Activated naive CD8-positive, alpha-beta T cell treated with anti-CD3 and anti-CD28 coated beads for 36 hours (primary cell): Measurements from ENCODE around the gene GRAMD1C. TPM values are rescaled to one million over a fixed set of nuclear protein-coding genes. Genes with fewer than 3 reads are reported as not detected.

Source experiments
- DNase-seq: peaks from one replicate; pipeline ENCODE4 v3.0.0; 2021
- H3K27ac Mint-ChIP-seq: one replicate; pipeline ENCODE4 v1.8.0; 2022; ENCODE audit warnings: mild to moderate bottlenecking, moderate library complexity, mixed read lengths
- H3K27me3 Mint-ChIP-seq: one replicate; pipeline ENCODE4 v1.8.0; 2022; ENCODE audit warnings: mild to moderate bottlenecking, mixed read lengths
- H3K36me3 Mint-ChIP-seq: one replicate; pipeline ENCODE4 v1.8.0; 2021; ENCODE audit warnings: mild to moderate bottlenecking, mixed read lengths
- H3K4me1 Mint-ChIP-seq: one replicate; pipeline ENCODE4 v1.8.0; 2021; ENCODE audit warnings: mixed read lengths
- H3K4me3 Mint-ChIP-seq: one replicate; pipeline ENCODE4 v1.8.0; 2022; ENCODE audit warnings: mild to moderate bottlenecking, moderate library complexity, mixed read lengths
- H3K9me3 Mint-ChIP-seq: one replicate; pipeline ENCODE4 v1.8.0; 2022; ENCODE audit warnings: mixed read lengths
- total RNA-seq, 2 experiments: library from RNA; stranded (reverse); gene quantifications; one replicate each; pipeline ENCODE4 v1.2.3, GENCODE V29; 2021

The GRAMD1C gene
- total RNA-seq, 2 experiments from 2014 or later: 0.21 to 0.54 TPM

GRCh38 chr3:113895964-113896363 lies 57.4 kb downstream of the GRAMD1C start:
- no peak for DNase-seq
- no peak overlapping the region for H3K27ac Mint-ChIP-seq

DNA sequence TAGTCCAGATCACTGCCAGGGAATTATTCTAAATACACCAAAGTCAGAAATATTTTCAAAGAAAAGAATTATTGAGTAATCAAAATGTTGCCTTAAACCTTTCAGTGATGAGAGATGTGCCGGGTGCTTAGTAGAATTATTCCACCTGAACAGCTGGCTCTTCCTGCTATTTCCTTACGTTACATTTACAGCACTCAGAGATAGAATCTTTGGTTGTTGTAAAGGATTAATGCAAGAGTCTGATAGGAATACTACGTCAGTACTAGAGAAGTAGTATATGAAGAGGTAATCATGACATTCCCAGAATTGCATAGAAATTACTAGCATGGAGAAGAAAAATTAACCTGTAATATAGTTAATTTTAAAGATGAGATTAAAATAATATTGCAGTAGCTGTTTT lies 58.3 kb downstream of the GRAMD1C start:
- Mint-ChIP-seq H3K27me3 (no peaks in the 10 kb centered on the region), H3K36me3 (no peaks in the 10 kb centered on the region), H3K4me1 (peaks cover 5% of the 10 kb centered on the region), H3K27ac (no peak overlapping the region), H3K4me3 (no peak overlapping the region), H3K9me3 (no peaks in the 10 kb centered on the region)
- DNase-seq: no peak

More at GRCh38 chr3:113895964-113896363, 57.4 kb downstream of the GRAMD1C start:
- H3K4me3 Mint-ChIP-seq: no peak overlapping the region
- no peaks in the 10 kb centered on the region for H3K9me3 Mint-ChIP-seq
- no peaks in the 10 kb centered on the region for H3K27me3 Mint-ChIP-seq
- no peaks in the 10 kb centered on the region for H3K36me3 Mint-ChIP-seq
- H3K4me1 Mint-ChIP-seq: peaks cover 5% of the 10 kb centered on the region

DNA sequence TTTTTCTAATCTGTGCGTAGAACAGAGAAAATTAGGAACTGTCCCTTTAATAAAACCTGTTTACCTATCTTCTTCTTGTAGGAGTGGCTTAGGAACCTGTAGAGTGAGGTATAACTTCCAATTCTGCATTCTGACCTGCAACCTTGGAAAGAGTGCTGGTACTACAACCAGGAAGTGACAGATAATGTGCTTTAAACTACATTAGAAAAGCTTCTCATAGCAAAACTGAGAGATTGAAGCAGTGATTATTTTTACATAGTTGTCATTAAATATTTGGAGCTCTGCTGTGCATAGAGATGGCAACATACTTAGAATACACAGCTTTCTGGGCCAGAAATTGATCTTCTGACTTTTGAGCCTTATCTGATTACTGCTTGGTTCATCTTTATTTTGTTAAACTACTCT lies 58.8 kb downstream of the GRAMD1C start:
- no peaks in the 10 kb centered on the region for H3K27me3 Mint-ChIP-seq
- no peak overlapping the region for H3K4me3 Mint-ChIP-seq
- H3K27ac Mint-ChIP-seq: no peak overlapping the region
- H3K36me3 Mint-ChIP-seq: no peaks in the 10 kb centered on the region
- peaks cover 5% of the 10 kb centered on the region for H3K4me1 Mint-ChIP-seq
- no peak for DNase-seq
- H3K9me3 Mint-ChIP-seq: no peaks in the 10 kb centered on the region

DNA sequence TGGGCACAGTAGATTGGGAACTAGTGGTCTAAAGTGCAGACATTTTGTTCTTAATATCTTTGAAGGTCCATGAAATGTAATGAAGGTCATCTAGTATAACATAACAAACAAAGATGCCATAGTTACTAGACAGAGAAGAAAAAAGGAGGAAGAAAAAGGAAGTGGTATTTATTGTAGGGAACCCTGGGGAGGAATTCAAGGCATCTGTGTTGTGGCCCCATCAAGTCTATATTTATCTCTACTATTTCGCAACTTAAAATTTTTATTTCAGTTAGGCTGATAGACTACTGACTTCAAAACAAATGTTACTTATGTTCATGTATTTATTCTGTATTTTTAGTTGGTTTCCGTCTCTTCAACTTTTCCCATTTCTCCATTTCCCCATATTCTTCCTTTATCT lies 60.3 kb downstream of the GRAMD1C start:
- DNase-seq: no peak
- Mint-ChIP-seq H3K36me3 (no peaks in the 10 kb centered on the region), H3K9me3 (no peaks in the 10 kb centered on the region), H3K4me3 (no peak overlapping the region), H3K4me1 (peaks cover 5% of the 10 kb centered on the region), H3K27ac (no peak overlapping the region), H3K27me3 (no peaks in the 10 kb centered on the region)

GRCh38 chr3:113906568-113907140 lies 68.1 kb downstream of the GRAMD1C start:
- DNase-seq: no peak
- Mint-ChIP-seq H3K27me3 (peaks cover 5% of the 10 kb centered on the region), H3K4me3 (no peak overlapping the region), H3K36me3 (no peaks in the 10 kb centered on the region), H3K27ac (no peak overlapping the region), H3K9me3 (no peaks in the 10 kb centered on the region), H3K4me1 (no peaks in the 10 kb centered on the region)

DNA sequence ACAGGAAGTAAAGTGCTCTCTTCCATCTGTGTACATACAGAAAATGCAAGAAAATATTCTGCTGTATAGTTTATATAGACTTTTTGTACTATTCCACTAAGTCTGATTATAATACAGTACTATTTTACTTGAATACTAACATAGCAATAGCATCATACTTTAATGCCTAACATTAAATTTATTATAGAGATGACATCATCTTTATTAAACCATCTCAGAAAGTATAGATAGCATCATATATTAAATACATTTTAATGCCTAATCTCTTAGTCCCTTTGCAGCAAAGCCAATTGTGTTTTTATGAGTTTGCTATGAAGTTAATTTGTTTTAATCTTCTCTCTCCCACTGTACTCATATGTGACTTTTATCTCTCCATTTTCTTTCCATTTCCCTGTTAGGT lies 69.5 kb downstream of the GRAMD1C start:
- no peak overlapping the region for H3K27ac Mint-ChIP-seq
- no peak for DNase-seq
- H3K36me3 Mint-ChIP-seq: no peaks in the 10 kb centered on the region
- peaks cover 5% of the 10 kb centered on the region for H3K27me3 Mint-ChIP-seq
- H3K4me3 Mint-ChIP-seq: no peak overlapping the region
- H3K4me1 Mint-ChIP-seq: no peaks in the 10 kb centered on the region
- no peaks in the 10 kb centered on the region for H3K9me3 Mint-ChIP-seq

GRCh38 chr3:113910966-113911365 lies 72.4 kb downstream of the GRAMD1C start:
- no peak for DNase-seq
- H3K4me3 Mint-ChIP-seq: no peak overlapping the region
- H3K27ac Mint-ChIP-seq: no peak overlapping the region
- no peaks in the 10 kb centered on the region for H3K36me3 Mint-ChIP-seq
- no peaks in the 10 kb centered on the region for H3K4me1 Mint-ChIP-seq
- no peaks in the 10 kb centered on the region for H3K9me3 Mint-ChIP-seq
- no peaks in the 10 kb centered on the region for H3K27me3 Mint-ChIP-seq

GRCh38 chr3:113912552-113913236 lies 74.1 kb downstream of the GRAMD1C start:
- no peaks in the 10 kb centered on the region for H3K27me3 Mint-ChIP-seq
- H3K4me1 Mint-ChIP-seq: no peaks in the 10 kb centered on the region
- H3K4me3 Mint-ChIP-seq: peak overlapping the region; percentile 60
- no peaks in the 10 kb centered on the region for H3K9me3 Mint-ChIP-seq
- no peaks in the 10 kb centered on the region for H3K36me3 Mint-ChIP-seq
- peak; percentile 20 for DNase-seq
- H3K27ac Mint-ChIP-seq: peak overlapping the region; percentile 76

DNA sequence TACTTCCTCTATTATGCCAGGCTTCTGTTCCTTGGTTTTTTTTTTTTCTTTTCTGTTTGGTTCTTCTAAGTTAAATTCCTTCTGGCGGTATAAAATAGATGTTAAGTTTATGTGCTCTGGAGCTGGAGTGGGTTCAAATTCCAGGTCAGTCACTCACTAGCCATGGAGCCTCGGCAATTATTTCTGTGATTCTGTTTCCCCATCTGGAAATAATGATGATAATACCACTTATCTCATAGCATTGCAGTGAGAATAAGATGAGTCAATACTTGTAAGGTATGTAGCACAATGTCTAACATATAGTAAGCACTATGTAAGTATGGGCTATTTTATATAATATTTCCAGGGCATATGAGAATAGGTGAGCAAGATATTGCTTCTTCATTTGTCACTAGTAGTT lies 76.1 kb downstream of the GRAMD1C start:
- Mint-ChIP-seq H3K27ac (no peak overlapping the region), H3K27me3 (no peaks in the 10 kb centered on the region), H3K4me1 (no peaks in the 10 kb centered on the region), H3K36me3 (no peaks in the 10 kb centered on the region), H3K9me3 (no peaks in the 10 kb centered on the region), H3K4me3 (no peak overlapping the region)
- DNase-seq: no peak

DNA sequence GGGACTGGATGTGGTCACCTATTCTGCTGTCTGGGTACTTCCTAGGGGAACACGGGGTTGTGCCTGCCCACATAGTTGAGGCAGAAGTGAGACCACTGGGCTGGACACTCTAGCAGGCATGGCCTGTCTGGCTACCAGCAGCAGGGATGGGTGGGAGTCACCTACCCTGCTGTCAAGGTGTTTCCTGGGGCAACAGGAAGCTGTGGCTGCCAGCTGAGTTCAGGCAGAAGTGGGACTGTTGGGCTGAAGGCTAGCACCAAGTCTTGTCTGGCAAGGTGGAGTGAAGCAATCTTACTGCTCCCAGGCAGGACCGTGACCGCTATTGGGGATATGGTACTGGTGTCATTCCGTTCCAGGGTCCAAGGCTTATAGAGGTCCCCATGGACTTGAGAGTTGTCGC lies 89.0 kb downstream of the GRAMD1C start:
- Mint-ChIP-seq H3K27me3 (peaks cover 6% of the 10 kb centered on the region), H3K4me3 (no peak overlapping the region), H3K4me1 (no peaks in the 10 kb centered on the region), H3K27ac (no peak overlapping the region), H3K9me3 (peaks cover 23% of the 10 kb centered on the region), H3K36me3 (peaks cover 4% of the 10 kb centered on the region)
- no peak for DNase-seq

- Mint-ChIP-seq H3K27me3 (peaks cover 28% of the 10 kb centered on the region), H3K9me3 (no peaks in the 10 kb centered on the region), H3K36me3 (peaks cover 2% of the 10 kb centered on the region), H3K4me3 (peak overlapping the region; percentile 77), H3K4me1 (peaks cover 12% of the 10 kb centered on the region), H3K27ac (no peak overlapping the region)
- no peak for DNase-seq
Measured at GRCh38 chr3:113946831-113947230, 108.2 kb downstream of the GRAMD1C start.

- Mint-ChIP-seq H3K9me3 (no peaks in the 10 kb centered on the region), H3K4me3 (peak within 1 kb of the TSS; percentile 77), H3K4me1 (peaks cover 12% of the 10 kb centered on the region), H3K27ac (peak within 1 kb of the TSS; percentile 54), H3K36me3 (peaks cover 5% of the 10 kb centered on the region), H3K27me3 (peaks cover 28% of the 10 kb centered on the region)
- peak; percentile 69 for DNase-seq
Measured at GRCh38 chr3:113947372-113948014, 108.9 kb downstream of the GRAMD1C start, which contains the start of gene ZDHHC23. TSS of gene ZDHHC23 (plus strand) at chr3:113948013. CDS start at chr3:113948803, 790 bp downstream.

DNA sequence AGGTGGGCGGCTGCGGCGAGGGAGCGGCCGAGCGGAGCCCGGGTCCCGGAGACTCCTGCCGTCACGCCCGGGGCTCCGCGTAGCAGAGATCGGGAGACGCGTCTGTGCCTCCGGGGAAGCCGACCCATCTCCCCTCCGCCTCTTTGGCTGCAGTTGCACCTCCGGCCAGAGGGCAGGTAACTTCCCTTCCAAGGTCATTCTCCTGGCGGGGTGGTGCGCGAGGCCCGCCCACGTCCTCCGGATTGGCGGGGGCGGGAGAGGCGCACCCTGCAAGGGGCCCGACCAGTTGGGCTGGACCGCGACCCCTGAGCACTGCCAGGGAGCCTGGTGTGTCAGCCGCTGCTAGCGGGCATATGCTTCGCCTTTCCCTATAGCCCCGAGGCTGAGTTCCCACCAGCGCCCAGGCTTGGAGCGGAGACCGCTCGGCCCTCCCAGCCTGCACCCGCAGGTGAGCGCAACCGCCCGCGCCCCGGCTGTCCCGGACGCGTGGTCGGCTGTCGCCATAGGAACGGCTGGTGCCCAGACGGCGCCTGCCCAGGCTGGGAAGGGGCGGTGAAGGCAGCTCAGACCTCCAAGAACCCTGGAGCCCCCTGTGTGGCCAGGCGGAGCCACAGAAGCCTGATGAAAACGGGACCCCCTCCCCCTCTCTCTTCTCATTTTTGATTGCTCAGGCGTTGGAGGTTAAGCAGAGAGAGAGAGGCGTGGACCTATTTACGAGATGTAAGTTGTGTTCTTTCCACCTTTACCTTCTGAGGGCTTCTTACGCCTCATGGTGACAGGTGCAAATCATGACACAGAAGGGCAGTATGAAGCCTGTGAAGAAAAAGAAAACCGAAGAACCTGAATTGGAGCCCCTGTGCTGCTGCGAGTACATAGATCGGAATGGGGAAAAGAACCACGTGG lies 109.7 kb downstream of the GRAMD1C start:
- Mint-ChIP-seq H3K27me3 (peaks cover 24% of the 10 kb centered on the region), H3K9me3 (no peaks in the 10 kb centered on the region)

GRCh38 chr3:113952921-113953320 lies 114.3 kb downstream of the GRAMD1C start:
- Mint-ChIP-seq H3K4me1 (peaks cover 18% of the 10 kb centered on the region), H3K27me3 (peaks cover 9% of the 10 kb centered on the region), H3K36me3 (peaks cover 22% of the 10 kb centered on the region), H3K4me3 (no peak overlapping the region), H3K9me3 (no peaks in the 10 kb centered on the region), H3K27ac (no peak overlapping the region)
- DNase-seq: no peak

More for the DNA sequence above, 109.7 kb downstream of the GRAMD1C start:
- peak overlapping the region; percentile 58 for H3K4me3 Mint-ChIP-seq
- H3K4me1 Mint-ChIP-seq: peaks cover 12% of the 10 kb centered on the region
- peak; percentile 44 for DNase-seq
- H3K36me3 Mint-ChIP-seq: peaks cover 10% of the 10 kb centered on the region
- no peak overlapping the region for H3K27ac Mint-ChIP-seq

GRCh38 chr3:113953677-113954076 lies 115.1 kb downstream of the GRAMD1C start:
- DNase-seq: no peak
- Mint-ChIP-seq H3K9me3 (no peaks in the 10 kb centered on the region), H3K36me3 (peaks cover 26% of the 10 kb centered on the region), H3K27me3 (peaks cover 7% of the 10 kb centered on the region), H3K4me3 (no peak overlapping the region), H3K27ac (no peak overlapping the region), H3K4me1 (peaks cover 16% of the 10 kb centered on the region)
